ENCODE data around the gene SORCS1.

Gene SORCS1

GRCh38 chr10:107002068-107002467, 162.4 kb downstream of the SORCS1 start:
- Histone ChIP-seq H3K27ac (ENCODE audit: extremely low read depth, low read depth, low read length) (no peak overlapping the region), H3K4me1 (ENCODE audit: control insufficient read depth, insufficient read depth, low read length) (no peaks in the 10 kb centered on the region; the same call in 1 of the 2 replicates), H3K4me3 (ENCODE audit: low read depth, low read length) (no peak overlapping the region), H3K9me3 (ENCODE audit: control insufficient read depth, insufficient read depth, low read depth, low read length) (no peaks in the 10 kb centered on the region), H3K36me3 (ENCODE audit: control insufficient read depth in 2 of 2, insufficient read depth in 1 of 2, low read length in 2 of 2) (no peaks in the 10 kb centered on the region)
- CTCF ChIA-PET: interaction anchor here (0.6 to 1.6 kb wide), 2 partner anchors 38 to 296 kb away, joined by 3 read pairs; no protein-coding TSS in a partner anchor
- TF ChIP-seq, protein P1, sequence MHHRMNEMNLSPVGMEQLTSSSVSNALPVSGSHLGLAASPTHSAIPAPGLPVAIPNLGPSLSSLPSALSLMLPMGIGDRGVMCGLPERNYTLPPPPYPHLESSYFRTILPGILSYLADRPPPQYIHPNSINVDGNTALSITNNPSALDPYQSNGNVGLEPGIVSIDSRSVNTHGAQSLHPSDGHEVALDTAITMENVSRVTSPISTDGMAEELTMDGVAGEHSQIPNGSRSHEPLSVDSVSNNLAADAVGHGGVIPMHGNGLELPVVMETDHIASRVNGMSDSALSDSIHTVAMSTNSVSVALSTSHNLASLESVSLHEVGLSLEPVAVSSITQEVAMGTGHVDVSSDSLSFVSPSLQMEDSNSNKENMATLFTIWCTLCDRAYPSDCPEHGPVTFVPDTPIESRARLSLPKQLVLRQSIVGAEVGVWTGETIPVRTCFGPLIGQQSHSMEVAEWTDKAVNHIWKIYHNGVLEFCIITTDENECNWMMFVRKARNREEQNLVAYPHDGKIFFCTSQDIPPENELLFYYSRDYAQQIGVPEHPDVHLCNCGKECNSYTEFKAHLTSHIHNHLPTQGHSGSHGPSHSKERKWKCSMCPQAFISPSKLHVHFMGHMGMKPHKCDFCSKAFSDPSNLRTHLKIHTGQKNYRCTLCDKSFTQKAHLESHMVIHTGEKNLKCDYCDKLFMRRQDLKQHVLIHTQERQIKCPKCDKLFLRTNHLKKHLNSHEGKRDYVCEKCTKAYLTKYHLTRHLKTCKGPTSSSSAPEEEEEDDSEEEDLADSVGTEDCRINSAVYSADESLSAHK (tag by site-specific recombination; IDR thresholded peaks at IDR 0.05): no peak
- no peak for TF ChIP-seq ZSCAN5A (tag by site-specific recombination; IDR thresholded peaks at IDR 0.05)
- no peak for TF ChIP-seq ZNF510 (tag by site-specific recombination; IDR thresholded peaks at IDR 0.05; ENCODE audit: insufficient replicate concordance)
- no peak for TF ChIP-seq MEIS1 (CRISPR knock-in tag; IDR thresholded peaks at IDR 0.05; ENCODE audit: borderline replicate concordance)
- TF ChIP-seq ZSCAN16 (tag by site-specific recombination; IDR thresholded peaks at IDR 0.05): no peak
- no peak for TF ChIP-seq ZNF670 (tag by site-specific recombination; IDR thresholded peaks at IDR 0.05; ENCODE audit: low read depth)
- no peak for TF ChIP-seq ZNF292 (tag by site-specific recombination; IDR thresholded peaks at IDR 0.05; ENCODE audit: borderline replicate concordance, low read depth)
- no peak for TF ChIP-seq ZNF555 (tag by site-specific recombination; conservative IDR thresholded peaks at IDR 0.05)
- TF ChIP-seq KLF9 (tag by site-specific recombination; IDR thresholded peaks at IDR 0.05; ENCODE audit: low read depth): no peak
- no peak for TF ChIP-seq ZNF830 (tag by site-specific recombination; IDR thresholded peaks at IDR 0.05; ENCODE audit: low read depth)
- no peak for TF ChIP-seq ZNF398 (tag by site-specific recombination; IDR thresholded peaks at IDR 0.05)
- TF ChIP-seq, protein P2, sequence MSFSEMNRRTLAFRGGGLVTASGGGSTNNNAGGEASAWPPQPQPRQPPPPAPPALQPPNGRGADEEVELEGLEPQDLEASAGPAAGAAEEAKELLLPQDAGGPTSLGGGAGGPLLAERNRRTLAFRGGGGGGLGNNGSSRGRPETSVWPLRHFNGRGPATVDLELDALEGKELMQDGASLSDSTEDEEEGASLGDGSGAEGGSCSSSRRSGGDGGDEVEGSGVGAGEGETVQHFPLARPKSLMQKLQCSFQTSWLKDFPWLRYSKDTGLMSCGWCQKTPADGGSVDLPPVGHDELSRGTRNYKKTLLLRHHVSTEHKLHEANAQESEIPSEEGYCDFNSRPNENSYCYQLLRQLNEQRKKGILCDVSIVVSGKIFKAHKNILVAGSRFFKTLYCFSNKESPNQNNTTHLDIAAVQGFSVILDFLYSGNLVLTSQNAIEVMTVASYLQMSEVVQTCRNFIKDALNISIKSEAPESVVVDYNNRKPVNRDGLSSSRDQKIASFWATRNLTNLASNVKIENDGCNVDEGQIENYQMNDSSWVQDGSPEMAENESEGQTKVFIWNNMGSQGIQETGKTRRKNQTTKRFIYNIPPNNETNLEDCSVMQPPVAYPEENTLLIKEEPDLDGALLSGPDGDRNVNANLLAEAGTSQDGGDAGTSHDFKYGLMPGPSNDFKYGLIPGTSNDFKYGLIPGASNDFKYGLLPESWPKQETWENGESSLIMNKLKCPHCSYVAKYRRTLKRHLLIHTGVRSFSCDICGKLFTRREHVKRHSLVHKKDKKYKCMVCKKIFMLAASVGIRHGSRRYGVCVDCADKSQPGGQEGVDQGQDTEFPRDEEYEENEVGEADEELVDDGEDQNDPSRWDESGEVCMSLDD (tag by site-specific recombination; IDR thresholded peaks at IDR 0.05): no peak
- TF ChIP-seq ZNF701 (tag by site-specific recombination; IDR thresholded peaks at IDR 0.05): no peak
- no peak for TF ChIP-seq ZNF837 (tag by site-specific recombination; IDR thresholded peaks at IDR 0.05)
- TF ChIP-seq EGR2 (tag by site-specific recombination; IDR thresholded peaks at IDR 0.05; ENCODE audit: low read depth): no peak
- no peak for TF ChIP-seq ZBTB17 (tag by site-specific recombination; IDR thresholded peaks at IDR 0.05)
- no peak for TF ChIP-seq ZNF426 (tag by site-specific recombination; IDR thresholded peaks at IDR 0.05)
- POLR2A ChIA-PET: no interaction called here

Data from HEK293 (cell line).